ENCODE measurements around the gene GLTP.

GRCh38 chr12:109877504-109878246 is 2.7 kb downstream of the GLTP start:
- TF ChIP-seq, protein P1, sequence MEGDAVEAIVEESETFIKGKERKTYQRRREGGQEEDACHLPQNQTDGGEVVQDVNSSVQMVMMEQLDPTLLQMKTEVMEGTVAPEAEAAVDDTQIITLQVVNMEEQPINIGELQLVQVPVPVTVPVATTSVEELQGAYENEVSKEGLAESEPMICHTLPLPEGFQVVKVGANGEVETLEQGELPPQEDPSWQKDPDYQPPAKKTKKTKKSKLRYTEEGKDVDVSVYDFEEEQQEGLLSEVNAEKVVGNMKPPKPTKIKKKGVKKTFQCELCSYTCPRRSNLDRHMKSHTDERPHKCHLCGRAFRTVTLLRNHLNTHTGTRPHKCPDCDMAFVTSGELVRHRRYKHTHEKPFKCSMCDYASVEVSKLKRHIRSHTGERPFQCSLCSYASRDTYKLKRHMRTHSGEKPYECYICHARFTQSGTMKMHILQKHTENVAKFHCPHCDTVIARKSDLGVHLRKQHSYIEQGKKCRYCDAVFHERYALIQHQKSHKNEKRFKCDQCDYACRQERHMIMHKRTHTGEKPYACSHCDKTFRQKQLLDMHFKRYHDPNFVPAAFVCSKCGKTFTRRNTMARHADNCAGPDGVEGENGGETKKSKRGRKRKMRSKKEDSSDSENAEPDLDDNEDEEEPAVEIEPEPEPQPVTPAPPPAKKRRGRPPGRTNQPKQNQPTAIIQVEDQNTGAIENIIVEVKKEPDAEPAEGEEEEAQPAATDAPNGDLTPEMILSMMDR (IDR thresholded peaks at IDR 0.05; ENCODE audit: insufficient read depth, low read depth, low read length): no peak
- no peak for TF ChIP-seq EZH2 (IDR thresholded peaks at IDR 0.05; ENCODE audit: insufficient read depth, low read length)
